Fibroblast of the conjunctiva (primary cell): Measurements from ENCODE around the gene GID8.
"Not testable (repeated sequence)": the region's sequence is repeated elsewhere in the genome, so short reads cannot be mapped to it uniquely, and the experiment has no call there.

ENCODE experiments used
- DNase-seq: peaks from one replicate; pipeline ENCODE4 v3.0.0-alpha.2; 2010; ENCODE audit warnings: low read depth

Gene GID8

GRCh38 chr20:62958388-62959100, 20.6 kb downstream of the GID8 start:
- no peak for DNase-seq

- DNase-seq, result no peak
Measured at GRCh38 chr20:62959101-62959971, 21.4 kb downstream of the GID8 start.

- no peak for DNase-seq
Measured at GRCh38 chr20:62959998-62960436, 22.1 kb downstream of the GID8 start.

GRCh38 chr20:62960446-62961309, 22.7 kb downstream of the GID8 start:
- not testable (repeated sequence) for DNase-seq

GRCh38 chr20:62961310-62961783, 23.4 kb downstream of the GID8 start:
- no peak for DNase-seq

GRCh38 chr20:62961799-62962198, 23.9 kb downstream of the GID8 start:
- DNase-seq, result no peak

GRCh38 chr20:62962221-62962879, 24.4 kb downstream of the GID8 start:
- DNase-seq, result no peak

GRCh38 chr20:62962891-62963613, 25.1 kb downstream of the GID8 start:
- DNase-seq, result no peak

GRCh38 chr20:62963614-62964397, 25.9 kb downstream of the GID8 start:
- no peak for DNase-seq

GRCh38 chr20:62964700-62965099, 26.8 kb downstream of the GID8 start:
- no peak for DNase-seq

GRCh38 chr20:62965363-62965771, 27.4 kb downstream of the GID8 start:
- no peak for DNase-seq

- DNase-seq, result no peak
Measured at GRCh38 chr20:62966212-62967148, 28.5 kb downstream of the GID8 start.

- no peak for DNase-seq
Measured at GRCh38 chr20:62967149-62967501, 29.2 kb downstream of the GID8 start.

GRCh38 chr20:62967628-62968351, 29.8 kb downstream of the GID8 start:
- no peak for DNase-seq

GRCh38 chr20:62968378-62969178, 30.6 kb downstream of the GID8 start:
- no peak for DNase-seq

GRCh38 chr20:62969179-62969760, 31.3 kb downstream of the GID8 start:
- no peak for DNase-seq

GRCh38 chr20:62969939-62970306, 32.0 kb downstream of the GID8 start:
- DNase-seq, result no peak
